Stimulated activated CD4-positive, alpha-beta T cell treated with anti-CD3 and anti-CD28 coated beads, TNF-alpha, amount 100 ng/mL, for 4 hours (primary cell): Measurements from ENCODE around the gene ZCCHC17.

ENCODE experiments used
- DNase-seq, 3 experiments: peaks; one replicate each; pipeline ENCODE4 v3.0.0-alpha.2; 2020; ENCODE audit warnings: low read depth in 3 of 3

Gene ZCCHC17

GRCh38 chr1:31393463-31393862, 96.6 kb downstream of the ZCCHC17 start:
- DNase-seq = no peak

GRCh38 chr1:31394584-31395193, 97.9 kb downstream of the ZCCHC17 start:
- DNase-seq = peak; percentile 47 to 66 (median 59)

GRCh38 chr1:31396633-31397351, 100.0 kb downstream of the ZCCHC17 start:
- no peak for DNase-seq

GRCh38 chr1:31397360-31398095, 100.7 kb downstream of the ZCCHC17 start:
- DNase-seq = no peak

- DNase-seq = no peak
These were observed 101.4 kb downstream of the ZCCHC17 start for GRCh38 chr1:31398246-31398645.

- no peak for DNase-seq
These were observed 103.1 kb downstream of the ZCCHC17 start for GRCh38 chr1:31399976-31400375.

GRCh38 chr1:31400393-31400792, 103.6 kb downstream of the ZCCHC17 start:
- no peak for DNase-seq

- DNase-seq = no peak
These were observed 104.4 kb downstream of the ZCCHC17 start for GRCh38 chr1:31401241-31401640.

GRCh38 chr1:31405578-31406245, 108.9 kb downstream of the ZCCHC17 start:
- no peak for DNase-seq

GRCh38 chr1:31407029-31407626, 110.3 kb downstream of the ZCCHC17 start:
- no peak for DNase-seq

GRCh38 chr1:31408788-31409318, 112.0 kb downstream of the ZCCHC17 start:
- no peak for DNase-seq

- no peak for DNase-seq
These were observed 113.4 kb downstream of the ZCCHC17 start for GRCh38 chr1:31409946-31410858.

GRCh38 chr1:31410871-31411270, 114.0 kb downstream of the ZCCHC17 start:
- DNase-seq = no peak

- no peak for DNase-seq
These were observed 115.4 kb downstream of the ZCCHC17 start for GRCh38 chr1:31412205-31412604.

GRCh38 chr1:31412732-31413404, 116.0 kb downstream of the ZCCHC17 start, which contains the start of gene SERINC2:
SERINC2 (plus strand) TSS chr1:31413213; CDS start chr1:31413266, 53 bp downstream.
- peak in 1 of 3 experiments; percentile 17 for DNase-seq

- DNase-seq = no peak
These were observed 116.7 kb downstream of the ZCCHC17 start for GRCh38 chr1:31413405-31414001.
